GM19035 (cell line): Measurements from ENCODE around the gene ZBTB7A.

ENCODE experiments used
- ATAC-seq: cut with Tn5 transposase; IDR thresholded peaks from one replicate; pipeline ENCODE4 v1.9.1; 2021; ENCODE audit not compliant: unreplicated experiment

The ZBTB7A gene

GRCh38 chr19:4038661-4039423 lies 27.9 kb downstream of the ZBTB7A start:
- ATAC-seq, result no peak

DNA sequence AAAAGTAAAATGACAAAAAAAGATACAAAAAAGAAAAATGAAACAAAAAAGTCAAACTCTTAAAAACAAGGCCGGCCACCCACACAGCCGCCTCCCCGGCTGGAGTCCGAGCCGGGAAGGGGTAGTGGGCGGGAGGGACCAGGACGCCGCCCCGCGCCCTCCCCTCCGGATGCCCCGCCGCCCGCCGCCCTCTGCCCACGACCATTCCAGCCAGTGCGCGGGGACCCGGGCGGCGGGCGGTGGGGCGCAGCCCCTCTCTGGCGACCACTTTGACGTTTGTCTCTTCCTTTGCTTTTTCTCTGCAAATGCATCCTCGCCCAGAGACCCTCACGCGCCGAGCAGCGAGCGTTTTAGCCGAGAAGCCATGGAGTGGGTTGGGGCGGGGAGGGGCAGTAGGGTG lies 28.6 kb downstream of the ZBTB7A start:
- ATAC-seq, result no peak

- no peak for ATAC-seq
Measured at GRCh38 chr19:4037301-4037949, 29.3 kb downstream of the ZBTB7A start.

GRCh38 chr19:4036576-4037300 lies 30.0 kb downstream of the ZBTB7A start:
- no peak for ATAC-seq

DNA sequence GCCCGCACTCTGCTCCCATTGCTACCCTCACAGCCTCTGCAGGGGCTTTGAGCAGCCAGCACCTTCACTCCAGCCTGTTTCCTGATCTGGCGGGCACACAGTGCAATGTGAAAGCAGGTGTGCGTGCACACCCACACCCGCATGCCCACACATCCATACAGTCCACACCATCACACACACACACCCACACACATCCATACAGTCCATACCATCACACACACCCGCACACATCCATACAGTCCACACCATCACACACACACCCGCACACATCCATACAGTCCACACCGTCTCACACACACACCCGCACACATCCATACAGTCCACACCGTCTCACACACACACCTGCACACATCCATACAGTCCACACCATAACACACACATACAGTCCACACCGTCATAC lies 31.1 kb downstream of the ZBTB7A start:
- no peak for ATAC-seq

GRCh38 chr19:4035018-4035566 lies 31.6 kb downstream of the ZBTB7A start:
- ATAC-seq, result no peak

- no peak for ATAC-seq
Measured at GRCh38 chr19:4034048-4035017, 32.4 kb downstream of the ZBTB7A start.

GRCh38 chr19:4033028-4033956 lies 33.4 kb downstream of the ZBTB7A start:
- no peak for ATAC-seq

GRCh38 chr19:4032436-4032835 lies 34.3 kb downstream of the ZBTB7A start:
- ATAC-seq, result no peak

DNA sequence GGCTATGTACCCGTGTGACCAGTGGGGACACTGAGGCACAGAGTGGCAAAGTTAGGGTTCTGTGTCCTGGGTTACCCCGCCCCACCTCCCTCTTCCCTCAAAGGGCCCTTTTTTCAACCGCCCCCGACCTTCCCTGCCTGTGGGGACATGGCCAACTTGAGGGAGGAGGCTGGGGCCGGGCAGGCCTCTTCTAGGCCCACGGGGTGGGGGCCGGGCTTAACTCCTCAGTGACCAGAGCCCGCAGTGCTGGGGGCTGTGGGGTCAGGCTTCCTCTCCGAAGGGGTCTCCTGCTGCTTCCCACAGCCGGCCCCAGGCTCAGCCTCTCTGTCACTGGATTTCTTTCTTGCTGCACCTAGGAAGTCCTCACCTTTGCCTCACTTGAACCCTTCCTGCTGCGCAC lies 35.3 kb downstream of the ZBTB7A start:
- no peak for ATAC-seq

- ATAC-seq, result no peak
Measured at GRCh38 chr19:4030981-4031380, 35.7 kb downstream of the ZBTB7A start.

- no peak for ATAC-seq
Measured at GRCh38 chr19:4030552-4030951, 36.1 kb downstream of the ZBTB7A start.

DNA sequence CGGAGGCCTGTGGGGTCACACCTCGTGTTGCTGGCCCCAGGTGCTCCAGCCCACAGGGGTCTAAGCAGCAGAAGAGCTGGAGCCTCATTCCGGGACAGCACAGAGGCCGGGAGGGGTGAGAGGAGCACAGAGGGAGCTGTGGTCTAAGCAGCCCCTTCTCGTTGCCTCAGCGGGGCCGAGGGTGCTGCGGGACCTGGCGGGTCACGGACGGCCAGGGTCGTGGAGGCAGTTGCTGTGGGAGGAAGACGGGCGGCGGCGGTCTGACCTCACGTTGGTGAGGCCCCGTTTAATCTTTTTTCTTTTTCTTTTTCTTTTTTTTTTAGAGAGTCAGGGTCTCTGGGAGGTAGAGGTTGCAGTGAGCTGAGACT lies 37.5 kb downstream of the ZBTB7A start:
- no peak for ATAC-seq

GRCh38 chr19:4028334-4029246 lies 38.1 kb downstream of the ZBTB7A start:
- no peak for ATAC-seq

DNA sequence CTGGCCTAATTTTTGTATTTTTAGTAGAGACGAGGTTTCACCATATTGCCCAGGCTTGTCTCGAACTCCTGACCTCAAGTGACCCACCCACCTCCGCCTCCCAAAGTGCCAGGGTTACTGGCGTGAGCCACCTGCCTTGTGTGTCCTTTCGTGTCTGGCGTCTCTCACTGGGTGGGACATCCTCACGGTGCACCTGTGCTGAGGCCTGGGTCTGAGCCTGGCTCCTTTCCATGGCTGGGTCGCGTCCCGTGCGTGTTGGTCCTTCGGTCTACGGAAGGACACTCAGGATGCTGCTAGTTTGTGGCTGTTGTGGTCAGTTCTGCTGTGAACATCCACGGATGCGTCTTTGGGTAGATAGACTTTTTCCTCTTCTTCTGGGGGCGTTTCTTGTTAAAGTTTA lies 39.6 kb downstream of the ZBTB7A start:
- ATAC-seq, result no peak

GRCh38 chr19:4025317-4025716 lies 41.4 kb downstream of the ZBTB7A start:
- ATAC-seq, result no peak

GRCh38 chr19:4023600-4024398 lies 42.9 kb downstream of the ZBTB7A start:
- ATAC-seq, result no peak

DNA sequence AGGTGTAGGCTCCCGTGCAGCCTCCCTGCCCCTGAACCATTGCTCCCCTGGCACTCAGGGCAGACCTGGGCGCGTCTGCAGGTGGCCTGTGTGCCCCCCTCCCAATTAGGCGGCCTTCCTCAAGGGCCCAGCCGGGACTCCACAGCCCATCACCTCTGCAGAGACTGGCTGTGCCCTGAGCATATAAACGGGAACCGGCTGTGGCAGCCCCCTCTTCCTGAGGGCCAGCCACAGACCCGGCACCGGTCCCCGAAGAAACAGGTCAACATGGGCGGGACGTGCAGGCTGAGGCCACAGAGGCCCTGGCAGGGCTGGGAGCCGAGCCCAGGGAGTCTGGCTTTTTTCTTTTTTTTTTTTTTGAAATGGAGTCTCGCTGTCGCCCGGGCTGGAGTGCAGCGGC lies 47.1 kb downstream of the ZBTB7A start:
- ATAC-seq, result no peak
